CD8-positive, alpha-beta memory T cell (primary cell): ENCODE results near the gene OR2A42. TPM values are rescaled to one million over a fixed set of nuclear protein-coding genes. Genes with fewer than 3 reads are reported as not detected.
"Not testable (repeated sequence)": the region's sequence is repeated elsewhere in the genome, so short reads cannot be mapped to it uniquely, and the experiment has no call there.

Source experiments
- CTCF ChIA-PET: fragments of 350-600 bp; sonication (Branson Sonifier 250); formaldehyde crosslinking; loops from one replicate; lab custom pipeline; 2021; ENCODE audit warnings: antibody characterized with exemption; lab: Charles Lee
- POLR2A ChIA-PET: fragments of 350-600 bp; sonication (Branson Sonifier 250); formaldehyde crosslinking; loops from one replicate; lab custom pipeline; 2021; ENCODE audit warnings: antibody characterized with exemption; lab: Charles Lee
- DNase-seq, 5 donors: peaks; one replicate each; pipeline versions ENCODE4 v3.0.0 to v3.0.0-alpha.2; 2020 to 2022; ENCODE audit warnings: mixed read lengths in 1 of 5
- H3K27ac ChIP-seq: one replicate; pipeline ENCODE4 v1.7.0; 2013; ENCODE audit warnings: low read depth, mild to moderate bottlenecking, low read length, moderate library complexity
- H3K27me3 ChIP-seq: 2 replicates; pipeline ENCODE4 v1.7.0; 2013; ENCODE audit warnings: low read length, mild to moderate bottlenecking; ENCODE audit not compliant: insufficient read depth, poor library complexity, severe bottlenecking
- H3K36me3 ChIP-seq: 2 replicates; pipeline ENCODE4 v1.7.0; 2013; ENCODE audit warnings: mild to moderate bottlenecking, low read length, moderate library complexity; ENCODE audit not compliant: insufficient read depth
- H3K4me1 ChIP-seq: 2 replicates; pipeline ENCODE4 v1.7.0; 2013; ENCODE audit warnings: mild to moderate bottlenecking, low read length, moderate library complexity; ENCODE audit not compliant: insufficient read depth
- H3K4me3 ChIP-seq: 2 replicates; pipeline ENCODE4 v1.7.0; 2013; ENCODE audit warnings: mild to moderate bottlenecking, low read length
- H3K9me3 ChIP-seq: 2 replicates; pipeline ENCODE4 v1.7.0; 2013; ENCODE audit warnings: mild to moderate bottlenecking, low read length
- H3K27ac Mint-ChIP-seq, 8 donors: one replicate each; pipeline ENCODE4 v1.8.0; 2020 to 2021; ENCODE audit warnings: mixed read lengths in 8 of 8, mild to moderate bottlenecking in 6 of 8, inconsistent platforms in 3 of 8, moderate library complexity in 3 of 8
- H3K27me3 Mint-ChIP-seq, 2 donors: one replicate each; pipeline ENCODE4 v1.8.0; 2020 to 2021; ENCODE audit warnings: mixed read lengths in 2 of 2, mild to moderate bottlenecking in 1 of 2, moderate library complexity in 1 of 2
- H3K36me3 Mint-ChIP-seq, 3 donors: one replicate each; pipeline ENCODE4 v1.8.0; 2020 to 2021; ENCODE audit warnings: mixed read lengths in 3 of 3, inconsistent platforms in 1 of 3, mild to moderate bottlenecking in 1 of 3
- H3K4me1 Mint-ChIP-seq, 3 donors: one replicate each; pipeline ENCODE4 v1.8.0; 2020 to 2021; ENCODE audit warnings: mixed read lengths in 3 of 3, inconsistent platforms in 1 of 3, mild to moderate bottlenecking in 1 of 3
- H3K4me3 Mint-ChIP-seq, 7 donors: one replicate each; pipeline ENCODE4 v1.8.0; 2020 to 2021; ENCODE audit warnings: mixed read lengths in 7 of 7, mild to moderate bottlenecking in 6 of 7, moderate library complexity in 4 of 7, inconsistent platforms in 2 of 7
- H3K9me3 Mint-ChIP-seq, 5 donors: one replicate each; pipeline ENCODE4 v1.8.0; 2020 to 2022; ENCODE audit warnings: mixed read lengths in 5 of 5, mild to moderate bottlenecking in 3 of 5, moderate library complexity in 2 of 5, inconsistent platforms in 1 of 5
- polyA plus RNA-seq: library from polyadenylated mRNA; unstranded; fragments of 300-500 nt; fragmentation: Illumina TruSeq; gene quantifications from one replicate; pipeline ENCODE4 v1.2.3, GENCODE V29; 2021
- total RNA-seq, 2 experiments: library from RNA; stranded (reverse); gene quantifications; one replicate each; pipeline ENCODE4 v1.2.3, GENCODE V29; 2021

The OR2A42 gene, protein sequence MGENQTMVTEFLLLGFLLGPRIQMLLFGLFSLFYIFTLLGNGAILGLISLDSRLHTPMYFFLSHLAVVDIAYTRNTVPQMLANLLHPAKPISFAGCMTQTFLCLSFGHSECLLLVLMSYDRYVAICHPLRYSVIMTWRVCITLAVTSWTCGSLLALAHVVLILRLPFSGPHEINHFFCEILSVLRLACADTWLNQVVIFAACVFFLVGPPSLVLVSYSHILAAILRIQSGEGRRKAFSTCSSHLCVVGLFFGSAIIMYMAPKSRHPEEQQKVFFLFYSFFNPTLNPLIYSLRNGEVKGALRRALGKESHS
- not detected for total RNA-seq
- polyA plus RNA-seq = not detected

DNA sequence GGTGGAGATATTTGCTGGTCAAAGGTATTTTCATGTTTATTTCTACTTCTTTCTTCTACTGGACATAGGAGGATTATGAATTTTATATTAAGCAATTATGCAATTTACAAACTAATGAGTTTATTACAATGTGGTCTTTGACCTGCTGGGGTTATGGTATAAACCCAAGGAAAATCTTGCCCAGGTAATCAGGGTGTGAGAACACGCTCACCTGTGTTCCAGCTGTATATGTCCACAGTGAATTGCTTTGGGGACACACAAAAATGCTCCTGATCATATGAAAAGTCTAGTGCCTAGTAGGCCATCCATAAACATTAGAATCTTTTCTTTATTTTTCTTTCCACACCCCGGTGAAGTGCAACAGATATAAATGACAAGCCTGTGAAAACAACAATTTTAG is at the start of gene OR2A42:
Gene OR2A42, minus strand, starts transcription at position 241 of the 400 bp plus-strand sequence. CDS start 6,762 bp downstream, outside the sequence.
- H3K36me3 Mint-ChIP-seq, H3K27me3 ChIP-seq, H3K27me3 Mint-ChIP-seq, DNase-seq, H3K27ac Mint-ChIP-seq, H3K36me3 ChIP-seq, H3K4me1 Mint-ChIP-seq, H3K4me3 ChIP-seq, H3K4me1 ChIP-seq, POLR2A ChIA-PET, H3K4me3 Mint-ChIP-seq, H3K9me3 Mint-ChIP-seq, H3K27ac ChIP-seq, H3K9me3 ChIP-seq, CTCF ChIA-PET: not testable (repeated sequence)

DNA sequence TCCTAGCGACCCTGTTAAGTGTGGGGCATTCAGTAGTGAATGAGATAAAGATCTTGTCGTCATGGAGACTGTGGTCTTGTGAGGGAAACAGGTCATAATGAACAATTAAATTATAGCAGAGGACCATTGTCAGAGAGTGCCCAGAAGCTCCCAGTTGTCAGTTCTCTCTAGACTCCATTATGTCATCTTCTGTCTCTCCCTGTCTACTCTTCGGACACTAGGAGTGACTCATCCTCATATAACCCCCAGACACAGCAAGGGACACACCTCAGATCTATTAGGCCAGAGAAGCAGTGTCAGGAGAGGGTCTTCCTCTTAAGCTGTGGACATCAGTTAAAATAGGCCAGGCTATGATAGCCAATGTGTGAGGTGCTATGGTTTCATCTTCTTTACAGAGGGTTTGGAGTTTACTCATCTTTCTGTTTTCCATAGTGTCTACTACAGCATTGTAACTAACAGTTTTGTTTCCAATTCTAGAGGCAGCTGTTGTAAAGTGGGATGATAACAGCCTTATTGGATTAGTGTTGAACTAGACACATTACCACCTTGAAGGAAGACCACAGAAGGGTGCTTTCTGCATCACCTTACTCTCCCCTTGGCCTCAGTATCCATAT is 47.9 kb upstream of the OR2A42 start:
- H3K36me3 ChIP-seq, H3K4me3 ChIP-seq, H3K27me3 ChIP-seq, H3K36me3 Mint-ChIP-seq, DNase-seq, H3K4me3 Mint-ChIP-seq, H3K4me1 ChIP-seq, H3K27ac Mint-ChIP-seq, CTCF ChIA-PET, POLR2A ChIA-PET, H3K27me3 Mint-ChIP-seq, H3K9me3 ChIP-seq, H3K27ac ChIP-seq, H3K4me1 Mint-ChIP-seq, H3K9me3 Mint-ChIP-seq: not testable (repeated sequence)

DNA sequence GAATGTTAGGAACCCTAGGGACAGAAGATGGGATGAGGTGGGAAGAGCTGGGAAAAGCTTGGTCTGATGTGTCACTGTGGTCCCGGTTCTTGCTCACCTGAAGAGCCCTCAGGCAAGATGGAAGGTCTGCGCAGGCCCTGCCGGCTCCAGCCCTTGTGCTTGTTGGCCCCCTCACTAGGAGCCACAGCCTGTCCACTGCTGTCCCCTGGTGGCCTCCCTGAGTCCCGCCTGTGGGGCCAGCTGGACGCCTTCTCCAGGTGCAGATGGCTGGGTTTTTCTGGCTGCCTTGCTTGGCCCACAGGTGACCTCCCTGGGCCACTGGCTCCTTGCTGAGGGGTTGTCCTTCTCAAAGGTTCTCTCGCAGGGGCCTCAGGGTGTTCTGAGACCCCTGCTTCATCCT is 44.3 kb upstream of the OR2A42 start:
- H3K36me3 ChIP-seq, CTCF ChIA-PET, H3K27me3 ChIP-seq, H3K4me1 Mint-ChIP-seq, H3K4me3 Mint-ChIP-seq, H3K27ac ChIP-seq, H3K27ac Mint-ChIP-seq, H3K27me3 Mint-ChIP-seq, POLR2A ChIA-PET, H3K4me1 ChIP-seq, DNase-seq, H3K4me3 ChIP-seq, H3K36me3 Mint-ChIP-seq, H3K9me3 Mint-ChIP-seq, H3K9me3 ChIP-seq: not testable (repeated sequence)

DNA sequence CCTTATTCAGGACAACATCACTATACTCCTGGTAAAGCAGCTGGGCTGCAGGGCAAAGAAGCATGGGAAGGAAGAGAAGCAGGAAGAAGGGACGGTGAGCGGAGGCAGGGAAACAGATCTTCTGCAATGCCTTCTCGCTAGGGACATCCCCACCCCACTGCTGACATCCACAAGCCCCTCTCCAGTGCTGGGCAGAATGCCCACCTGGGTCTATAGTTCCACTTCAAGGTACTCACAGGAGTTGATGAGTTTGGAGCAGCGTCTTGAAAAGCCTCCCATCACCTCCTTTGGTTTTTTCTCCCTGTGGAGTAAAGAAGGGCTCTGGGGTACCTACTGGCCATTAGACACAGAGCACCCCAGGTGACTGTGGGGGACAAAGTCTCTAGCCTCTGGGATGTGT is 43.1 kb upstream of the OR2A42 start:
- H3K4me3 ChIP-seq, H3K27me3 ChIP-seq, H3K36me3 Mint-ChIP-seq: not testable (repeated sequence)

DNA sequence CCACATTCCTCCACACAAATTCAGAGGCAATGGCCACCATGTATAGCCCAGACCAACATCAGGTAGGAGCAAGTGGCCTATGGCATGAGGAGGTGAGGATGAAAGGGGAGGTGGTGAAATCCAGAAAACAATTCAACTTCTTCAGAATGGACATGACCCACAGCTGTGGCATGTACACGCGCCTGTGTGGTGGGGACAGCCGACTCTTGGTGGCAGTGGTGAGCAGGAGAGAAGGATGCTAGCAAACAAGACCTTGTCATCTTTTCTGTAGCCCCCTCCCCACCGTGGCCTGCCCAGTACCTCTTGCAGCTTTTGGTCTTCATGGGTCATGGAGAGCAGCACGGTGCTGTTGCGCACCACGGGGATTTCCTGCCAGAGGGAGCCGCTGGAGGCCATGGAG is 42.6 kb upstream of the OR2A42 start:
- POLR2A ChIA-PET, H3K4me3 ChIP-seq, DNase-seq, H3K36me3 ChIP-seq, H3K4me1 Mint-ChIP-seq, H3K9me3 Mint-ChIP-seq, CTCF ChIA-PET, H3K27me3 Mint-ChIP-seq, H3K27ac ChIP-seq, H3K4me3 Mint-ChIP-seq, H3K27ac Mint-ChIP-seq, H3K36me3 Mint-ChIP-seq, H3K27me3 ChIP-seq, H3K4me1 ChIP-seq, H3K9me3 ChIP-seq: not testable (repeated sequence)

More for the DNA sequence above, 43.1 kb upstream of the OR2A42 start:
- DNase-seq, H3K4me3 Mint-ChIP-seq, CTCF ChIA-PET, H3K4me1 ChIP-seq, POLR2A ChIA-PET, H3K9me3 ChIP-seq, H3K9me3 Mint-ChIP-seq, H3K27ac Mint-ChIP-seq, H3K27me3 Mint-ChIP-seq, H3K4me1 Mint-ChIP-seq, H3K27ac ChIP-seq, H3K36me3 ChIP-seq: not testable (repeated sequence)

DNA sequence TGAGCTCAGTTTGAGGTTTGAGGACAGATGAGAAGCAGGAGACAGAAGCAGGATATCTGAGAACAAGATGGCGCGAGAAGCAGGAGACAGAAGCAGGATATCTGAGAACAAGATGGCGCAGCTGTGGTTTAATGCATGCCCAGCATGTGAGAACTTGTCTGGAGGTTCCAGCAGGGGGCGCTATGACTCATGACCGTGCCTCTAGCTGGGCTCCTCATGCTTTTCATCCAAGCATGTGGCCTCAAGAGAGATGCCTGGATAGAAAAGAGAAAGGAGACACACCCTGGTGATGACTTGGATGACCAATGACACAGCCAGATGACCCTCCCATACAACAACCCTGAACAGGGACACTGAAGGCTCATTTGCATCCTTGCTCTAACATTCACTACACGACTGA is 40.6 kb upstream of the OR2A42 start:
- H3K4me3 ChIP-seq, CTCF ChIA-PET, H3K27ac Mint-ChIP-seq, H3K27me3 Mint-ChIP-seq, H3K9me3 Mint-ChIP-seq, H3K27me3 ChIP-seq, H3K27ac ChIP-seq, H3K36me3 Mint-ChIP-seq, H3K4me3 Mint-ChIP-seq, POLR2A ChIA-PET, DNase-seq, H3K4me1 ChIP-seq, H3K36me3 ChIP-seq, H3K9me3 ChIP-seq, H3K4me1 Mint-ChIP-seq: not testable (repeated sequence)

DNA sequence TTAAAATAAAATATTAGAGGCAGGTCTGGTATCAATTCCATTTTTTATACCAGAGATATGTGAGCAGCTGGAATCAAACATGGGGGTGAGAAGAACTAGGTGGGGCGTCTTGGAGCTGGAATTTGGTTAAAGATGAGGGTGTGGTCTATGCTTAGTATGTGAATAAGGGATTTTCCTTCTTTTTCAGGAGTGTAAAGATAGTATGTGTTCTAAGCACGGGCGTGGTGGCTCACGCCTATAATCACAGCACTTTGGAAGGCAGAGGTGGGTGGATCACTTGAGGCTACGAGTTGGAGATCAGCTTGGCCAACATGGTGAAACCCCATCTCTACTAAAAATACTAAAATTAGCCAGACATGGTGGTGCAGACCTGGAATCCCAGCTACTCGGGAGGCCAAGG is 35.9 kb upstream of the OR2A42 start:
- CTCF ChIA-PET, POLR2A ChIA-PET, H3K4me3 ChIP-seq, H3K9me3 Mint-ChIP-seq, H3K27me3 ChIP-seq, H3K4me1 Mint-ChIP-seq, H3K9me3 ChIP-seq, H3K4me3 Mint-ChIP-seq, H3K27me3 Mint-ChIP-seq, DNase-seq, H3K27ac ChIP-seq, H3K36me3 Mint-ChIP-seq, H3K4me1 ChIP-seq, H3K36me3 ChIP-seq, H3K27ac Mint-ChIP-seq: not testable (repeated sequence)

DNA sequence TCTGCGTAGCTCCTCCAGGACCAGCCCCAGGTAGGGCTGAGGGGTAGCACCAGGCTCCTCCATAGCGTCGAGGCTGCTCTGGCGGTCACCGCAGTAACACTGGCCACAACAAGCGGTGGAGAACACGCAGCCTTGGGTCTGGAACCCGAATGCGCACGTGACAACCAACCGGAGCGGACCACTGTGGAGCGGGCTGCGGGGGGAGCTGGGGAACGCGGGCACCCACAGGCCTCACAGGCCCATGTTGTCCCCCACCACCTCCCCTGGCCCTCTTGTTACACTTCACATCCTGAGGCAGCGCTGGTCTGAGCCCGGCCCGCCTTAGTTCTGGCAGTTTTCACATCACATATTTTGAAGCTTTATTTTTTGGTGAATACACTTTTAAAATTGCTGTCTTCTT is 29.8 kb upstream of the OR2A42 start, which contains the start of gene CTAGE8:
Gene CTAGE8, minus strand, starts transcription at position 101 of the 400 bp plus-strand sequence. Its CDS starts 38 bp downstream, at position 63.
- H3K4me3 ChIP-seq, H3K27me3 Mint-ChIP-seq, H3K4me1 ChIP-seq, H3K4me3 Mint-ChIP-seq, POLR2A ChIA-PET, H3K27ac ChIP-seq, DNase-seq, CTCF ChIA-PET, H3K36me3 Mint-ChIP-seq, H3K9me3 Mint-ChIP-seq, H3K36me3 ChIP-seq, H3K27me3 ChIP-seq, H3K4me1 Mint-ChIP-seq, H3K27ac Mint-ChIP-seq, H3K9me3 ChIP-seq: not testable (repeated sequence)
